ENCODE results near the gene GPLD1.
"Not testable (repeated sequence)": the region's sequence is repeated elsewhere in the genome, so short reads cannot be mapped to it uniquely, and the experiment has no call there.

Gene GPLD1

DNA sequence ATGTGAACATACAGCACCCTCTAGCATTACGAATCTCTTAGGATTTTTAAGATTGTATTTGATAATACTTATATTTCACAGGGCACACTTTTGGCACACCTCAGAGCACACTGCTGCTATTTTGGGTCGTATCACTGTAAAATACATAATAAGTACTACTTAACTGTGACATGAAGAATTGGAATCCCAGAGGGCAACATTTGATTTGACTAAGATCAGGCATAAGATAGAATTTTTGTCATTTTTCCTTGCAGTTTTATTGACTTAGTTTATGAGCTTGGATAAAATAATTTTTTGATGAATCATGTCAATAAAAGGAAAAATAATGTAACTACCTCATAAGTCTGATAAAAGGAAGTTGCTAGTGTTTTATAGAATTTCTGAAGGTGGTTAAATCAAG is 64.3 kb downstream of the GPLD1 start:
- no peak for DNase-seq

DNA sequence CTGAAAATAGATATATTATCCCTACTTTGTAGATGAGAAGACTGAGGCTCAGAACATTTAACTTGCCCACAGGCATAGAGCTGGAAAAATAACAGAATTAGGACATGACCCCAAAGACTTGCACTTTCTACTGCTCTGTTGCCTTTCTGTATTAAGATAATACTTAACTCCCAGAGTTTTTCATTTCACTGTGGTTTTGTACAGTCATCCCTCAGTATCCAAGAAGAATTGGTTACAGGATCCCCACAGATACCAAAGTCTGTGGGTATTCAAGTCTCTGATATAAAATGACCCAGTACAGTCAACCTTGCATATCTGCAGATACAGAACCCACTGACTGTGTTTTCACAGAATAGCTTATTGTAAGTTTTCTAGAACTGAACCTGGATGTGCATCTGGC is 69.9 kb downstream of the GPLD1 start:
- no peak for DNase-seq

DNA sequence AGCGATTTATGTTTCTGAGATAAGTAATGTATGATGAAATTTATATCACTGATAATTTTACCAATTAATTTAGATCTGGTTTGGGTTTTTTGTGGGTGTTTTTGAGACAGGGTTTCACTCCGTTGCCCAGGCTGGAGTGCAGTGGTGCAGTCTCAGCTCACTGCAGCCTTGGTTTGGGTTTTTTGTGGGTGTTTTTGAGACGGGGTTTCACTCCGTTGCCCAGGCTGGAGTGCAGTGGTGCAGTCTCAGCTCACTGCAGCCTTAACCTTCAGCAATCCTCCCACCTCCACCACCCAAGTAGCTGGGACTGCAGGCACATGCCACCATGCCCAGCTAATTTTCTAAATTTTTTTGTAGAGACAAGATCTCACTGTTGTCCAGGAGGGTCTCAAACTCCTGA is 73.6 kb downstream of the GPLD1 start:
- DNase-seq: no peak

DNA sequence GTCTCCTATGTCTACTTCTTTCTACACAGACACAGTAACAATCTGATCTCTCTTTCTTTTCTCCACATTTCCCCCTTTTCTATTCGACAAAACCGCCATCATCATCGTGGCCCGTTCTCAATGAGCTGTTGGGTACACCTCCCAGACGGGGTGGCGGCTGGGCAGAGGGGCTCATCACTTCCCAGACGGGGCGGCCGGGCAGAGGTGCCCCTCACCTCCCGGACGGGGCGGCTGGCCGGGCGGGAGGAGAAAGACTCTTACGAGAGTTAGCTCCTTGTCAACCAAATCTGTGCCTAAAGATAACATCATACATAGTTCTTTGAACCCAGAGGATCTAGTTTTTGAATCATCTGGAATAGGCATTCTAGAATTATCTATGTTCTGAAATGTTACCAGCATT is 74.8 kb downstream of the GPLD1 start:
- not testable (repeated sequence) for DNase-seq

DNA sequence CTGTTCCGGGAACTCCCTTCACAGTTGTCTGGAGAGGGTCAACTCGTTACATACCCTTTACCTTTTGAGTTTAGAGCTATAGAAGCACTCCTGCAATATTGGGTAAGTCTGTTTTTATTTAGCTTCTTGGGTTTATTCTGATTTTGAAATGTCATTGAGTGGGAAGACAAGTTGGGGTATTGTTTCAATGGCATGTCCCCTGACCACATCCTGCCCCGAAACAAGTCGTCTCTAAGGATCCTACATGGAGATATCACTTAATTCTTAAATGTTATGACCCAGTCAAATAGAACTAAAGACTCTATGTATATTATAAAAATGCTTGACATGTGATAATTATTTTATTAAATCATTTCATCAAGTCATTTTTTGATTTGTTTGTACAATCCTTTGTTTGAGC is 77.1 kb downstream of the GPLD1 start:
- DNase-seq: no peak

DNA sequence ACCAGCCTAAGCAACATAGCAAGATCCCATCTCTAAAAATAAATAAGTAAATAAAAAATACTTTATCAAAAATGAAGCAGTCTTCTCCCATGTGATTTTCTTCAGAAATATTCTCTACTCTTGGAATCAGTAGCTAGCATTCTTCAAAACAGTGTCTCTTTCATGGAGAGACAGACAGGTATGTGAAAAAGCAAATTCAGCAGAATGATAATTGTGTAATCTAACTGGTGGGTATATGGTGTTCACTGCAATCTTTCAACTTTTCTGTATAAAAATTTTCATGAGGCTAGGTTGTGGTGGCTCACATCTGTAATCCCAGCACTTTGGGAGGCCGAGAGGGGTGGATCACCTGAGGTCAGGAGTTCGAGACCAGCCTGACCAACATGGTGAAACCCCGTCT is 78.8 kb downstream of the GPLD1 start:
- DNase-seq: no peak

DNA sequence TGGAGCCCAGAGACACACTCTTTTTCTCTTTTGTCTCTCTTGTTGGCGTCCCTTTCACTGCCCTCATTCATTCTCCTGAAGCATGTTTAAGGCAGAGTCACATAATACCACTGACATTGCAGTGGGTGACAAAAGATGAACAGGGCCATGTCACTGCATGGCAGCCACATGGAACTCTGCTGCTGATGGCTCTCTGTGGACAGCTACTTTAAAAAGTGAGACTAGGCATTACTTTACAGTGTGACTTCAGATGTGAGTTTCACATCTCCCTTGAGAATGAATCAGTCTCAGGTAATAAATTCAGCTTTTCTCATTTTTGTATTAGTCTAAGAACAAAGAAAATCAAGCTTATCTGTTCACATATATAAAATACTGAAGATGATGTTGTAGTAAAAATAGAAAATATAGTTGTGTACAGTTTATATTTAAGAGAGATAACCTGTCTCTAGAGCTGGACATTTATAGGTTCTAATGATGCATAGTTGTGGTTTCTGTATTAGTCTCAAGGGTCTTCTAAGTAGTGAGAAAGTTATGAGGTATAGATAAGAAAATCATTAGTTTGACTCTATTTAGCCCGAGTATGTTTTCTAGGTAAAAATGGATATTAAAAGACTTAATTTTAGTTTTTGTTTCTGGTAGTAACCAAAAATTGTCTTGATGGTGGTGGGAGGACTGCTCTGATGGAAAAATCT is 80.5 kb downstream of the GPLD1 start:
- no peak for DNase-seq

DNA sequence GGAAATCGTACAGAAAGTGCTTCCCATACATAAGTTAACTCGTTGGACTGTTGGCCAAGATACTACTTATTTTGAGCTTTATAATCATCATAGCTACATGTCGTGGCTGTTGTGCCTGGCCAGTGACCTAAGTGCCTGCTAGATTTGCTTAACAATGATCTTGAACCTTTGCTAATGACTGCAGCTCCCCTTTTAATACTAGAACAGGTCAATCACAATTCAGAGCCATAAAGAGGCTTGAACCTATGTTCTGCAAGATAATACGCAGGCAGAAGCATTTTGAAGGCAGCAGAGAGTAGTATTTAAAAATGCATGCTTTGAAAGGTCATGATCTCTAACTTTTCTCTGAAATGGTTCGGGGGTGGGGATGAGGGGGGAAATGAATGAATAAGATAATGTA is 84.1 kb downstream of the GPLD1 start:
- DNase-seq: no peak

DNA sequence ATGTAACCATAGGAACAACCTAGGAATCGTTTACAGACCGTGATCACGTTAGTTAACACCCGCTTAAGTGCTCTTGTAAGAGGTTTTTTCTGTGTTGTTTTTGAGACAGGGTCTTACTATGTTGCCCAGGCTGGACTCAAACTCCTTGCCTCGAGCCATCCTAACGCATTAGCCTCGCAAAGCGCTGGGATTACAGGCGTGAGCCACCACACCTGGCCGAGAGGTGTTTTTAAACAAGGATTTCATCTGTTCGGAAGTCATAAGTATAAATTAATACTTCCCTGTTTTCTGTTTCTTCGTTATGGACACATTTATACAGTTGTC is 85.9 kb downstream of the GPLD1 start:
- DNase-seq: no peak

DNA sequence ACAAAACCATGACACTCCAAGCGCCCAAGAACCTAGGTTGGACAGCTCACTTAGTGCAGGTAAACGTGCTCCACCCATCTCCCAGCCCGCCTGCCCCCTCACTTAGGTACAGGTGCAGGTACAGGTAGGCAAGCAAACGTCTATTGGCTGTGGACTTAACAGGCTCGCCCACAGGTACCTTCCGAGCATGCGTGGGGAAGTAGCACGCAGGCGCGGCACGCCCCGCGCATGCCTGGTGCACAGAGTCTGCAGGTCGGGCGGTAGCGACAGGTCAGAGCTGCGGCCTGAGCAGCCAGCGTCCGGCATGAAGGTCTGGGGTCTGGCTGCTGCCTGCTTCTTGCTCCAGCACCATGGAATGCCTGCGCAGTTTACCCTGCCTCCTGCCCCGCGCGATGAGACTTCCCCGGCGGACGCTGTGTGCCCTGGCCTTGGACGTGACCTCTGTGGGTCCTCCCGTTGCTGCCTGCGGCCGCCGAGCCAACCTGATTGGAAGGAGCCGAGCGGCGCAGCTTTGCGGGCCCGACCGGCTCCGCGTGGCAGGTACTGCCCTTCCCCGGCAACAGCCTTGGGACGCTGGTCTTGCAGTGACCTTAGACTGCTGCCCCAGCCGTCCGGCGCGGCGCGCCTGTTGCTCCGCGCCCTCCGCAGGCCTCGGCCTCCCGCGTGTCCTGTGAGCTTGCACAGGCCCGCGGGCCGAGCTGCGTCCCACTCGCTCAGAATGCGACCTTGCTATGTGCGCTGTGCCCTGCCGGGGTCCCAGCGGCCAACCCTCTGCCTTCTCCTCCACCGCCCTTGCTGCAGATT is 86.5 kb downstream of the GPLD1 start, which contains the start of gene MRS2:
Gene MRS2 (plus strand): TSS at position 240 of the 804 bp plus-strand sequence. CDS start 111 bp downstream, at position 351.
- peak; percentile 24 to 93 (median 77) for DNase-seq

DNA sequence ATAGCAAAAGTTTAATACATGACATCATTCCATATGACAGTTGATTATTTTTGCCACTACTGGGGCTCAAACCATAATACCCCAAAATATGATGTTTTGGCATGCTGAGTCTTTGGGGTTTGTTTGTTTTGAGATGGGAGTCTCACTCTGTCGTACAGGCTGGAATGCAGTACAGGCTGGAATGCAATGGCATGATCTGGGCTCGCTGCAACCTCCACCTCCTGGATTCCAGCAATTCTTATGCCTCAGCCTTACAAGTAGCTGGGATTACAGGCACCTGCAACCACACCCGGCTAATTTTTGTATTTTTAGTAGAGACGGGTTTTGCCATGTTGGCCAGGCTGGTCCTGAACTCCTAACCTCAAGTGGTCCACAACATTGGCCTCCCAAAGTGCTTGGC is 87.9 kb downstream of the GPLD1 start:
- DNase-seq: no peak

DNA sequence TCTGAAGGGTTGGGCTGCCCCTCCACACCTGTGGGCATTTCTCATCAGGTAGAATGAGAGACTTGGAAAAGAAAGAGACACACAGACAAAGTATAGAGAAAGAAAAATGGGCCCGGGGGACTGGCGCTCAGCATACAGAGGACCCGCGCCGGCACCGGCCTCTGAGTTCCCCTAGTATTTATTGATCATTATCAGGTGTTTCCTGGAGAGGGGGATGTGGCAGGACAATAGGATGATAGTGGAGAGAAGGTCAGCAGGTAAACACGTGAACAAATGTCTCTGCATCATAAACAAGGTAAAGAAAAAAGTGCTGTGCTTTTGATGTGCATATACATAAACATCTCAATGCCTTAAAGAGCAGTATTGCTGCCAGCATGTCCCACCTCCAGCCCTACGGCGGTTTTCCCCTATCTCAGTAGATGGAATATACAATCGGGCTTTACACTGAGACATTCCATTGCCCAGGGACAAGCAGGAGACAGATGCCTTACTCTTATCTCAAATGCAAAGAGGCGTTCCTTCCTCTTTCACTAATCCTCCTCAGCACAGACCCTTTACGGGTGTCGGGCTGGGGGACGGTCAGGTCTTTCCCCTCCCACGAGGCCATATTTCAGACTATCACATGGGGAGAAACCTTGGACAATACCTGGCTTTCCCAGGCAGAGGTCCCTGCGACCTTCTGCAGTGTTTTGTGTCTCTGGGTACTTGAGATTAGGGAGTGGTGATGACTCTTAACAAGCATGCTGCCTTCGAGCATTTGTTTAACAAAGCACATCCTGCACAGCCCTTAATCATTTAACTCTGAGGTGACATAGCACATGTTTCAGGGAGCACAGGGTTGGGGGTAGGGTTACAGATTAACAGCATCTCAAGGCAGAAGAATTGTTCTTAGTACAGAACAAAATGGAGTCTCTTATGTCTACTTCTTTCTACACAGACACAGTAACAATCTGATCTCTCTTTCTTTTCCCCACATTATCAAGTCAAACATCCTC is 89.0 kb downstream of the GPLD1 start:
- DNase-seq: not testable (repeated sequence)

DNA sequence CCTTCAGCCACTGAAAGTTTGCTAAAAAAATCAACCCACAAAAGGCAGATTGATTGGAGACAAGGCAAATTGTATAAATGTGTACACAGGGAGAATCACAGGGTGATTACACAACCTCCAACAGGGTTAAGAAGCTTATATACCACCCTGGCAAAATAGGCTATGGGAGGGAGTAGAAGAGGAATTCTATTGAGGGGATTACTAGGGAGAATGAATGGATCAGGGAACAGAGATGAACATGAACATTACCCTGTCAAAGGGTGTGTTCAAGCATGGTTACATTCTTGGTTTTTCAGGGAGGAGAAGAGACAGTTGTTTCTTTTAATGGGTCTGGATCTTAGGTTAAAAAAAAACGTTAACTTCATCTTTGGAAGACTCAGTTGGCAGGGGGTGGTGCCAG is 91.7 kb downstream of the GPLD1 start:
- no peak for DNase-seq

DNA sequence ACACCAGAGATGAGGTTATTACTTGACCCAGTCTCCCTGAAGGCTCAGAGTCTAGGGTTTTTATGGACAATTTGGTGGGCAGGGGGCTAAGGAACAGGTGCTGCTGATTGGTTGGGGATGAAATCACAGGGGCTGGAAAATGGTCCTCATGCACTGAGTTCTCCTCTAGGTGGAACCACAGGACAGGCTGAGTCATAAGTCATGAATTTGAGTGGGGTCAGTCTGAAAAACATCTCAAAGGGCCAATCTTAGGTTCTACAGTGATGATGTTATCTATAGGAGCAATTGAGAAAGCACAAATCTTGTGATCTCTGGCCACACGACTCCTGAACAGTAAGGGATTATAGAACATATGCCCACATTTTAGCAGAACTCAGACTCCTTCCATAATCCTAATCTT is 92.6 kb downstream of the GPLD1 start:
- no peak for DNase-seq

DNA sequence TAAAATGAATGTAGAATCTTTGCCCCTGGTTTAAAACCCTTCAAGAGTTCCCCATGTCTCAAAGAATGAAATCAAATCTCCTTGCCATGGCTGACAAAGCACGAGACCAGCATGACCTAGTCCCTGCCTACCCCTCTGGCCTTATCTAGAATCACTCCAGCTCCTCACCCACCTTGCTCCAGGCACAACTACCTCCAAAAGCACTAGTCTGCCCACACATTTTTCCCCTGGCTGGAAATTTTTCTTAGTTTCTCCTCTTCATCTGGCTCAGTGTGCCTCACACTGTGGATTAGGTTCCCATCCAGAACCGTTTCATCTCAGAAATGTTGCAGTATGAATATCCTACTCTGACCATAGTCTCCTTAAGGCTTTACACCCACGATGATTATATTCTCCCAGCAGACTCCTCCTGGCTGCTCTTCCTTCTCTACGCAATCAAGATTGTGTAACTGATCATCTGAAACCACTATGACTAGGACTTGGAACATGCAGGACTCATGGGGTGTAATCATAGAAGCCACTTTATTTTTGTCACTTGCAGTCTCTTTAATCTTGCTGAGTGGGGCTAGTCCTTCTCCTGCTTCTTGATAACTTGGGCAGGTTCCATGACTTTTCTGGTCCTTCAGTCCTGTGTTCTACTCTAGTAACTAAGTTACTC is 94.5 kb downstream of the GPLD1 start:
- DNase-seq: no peak

DNA sequence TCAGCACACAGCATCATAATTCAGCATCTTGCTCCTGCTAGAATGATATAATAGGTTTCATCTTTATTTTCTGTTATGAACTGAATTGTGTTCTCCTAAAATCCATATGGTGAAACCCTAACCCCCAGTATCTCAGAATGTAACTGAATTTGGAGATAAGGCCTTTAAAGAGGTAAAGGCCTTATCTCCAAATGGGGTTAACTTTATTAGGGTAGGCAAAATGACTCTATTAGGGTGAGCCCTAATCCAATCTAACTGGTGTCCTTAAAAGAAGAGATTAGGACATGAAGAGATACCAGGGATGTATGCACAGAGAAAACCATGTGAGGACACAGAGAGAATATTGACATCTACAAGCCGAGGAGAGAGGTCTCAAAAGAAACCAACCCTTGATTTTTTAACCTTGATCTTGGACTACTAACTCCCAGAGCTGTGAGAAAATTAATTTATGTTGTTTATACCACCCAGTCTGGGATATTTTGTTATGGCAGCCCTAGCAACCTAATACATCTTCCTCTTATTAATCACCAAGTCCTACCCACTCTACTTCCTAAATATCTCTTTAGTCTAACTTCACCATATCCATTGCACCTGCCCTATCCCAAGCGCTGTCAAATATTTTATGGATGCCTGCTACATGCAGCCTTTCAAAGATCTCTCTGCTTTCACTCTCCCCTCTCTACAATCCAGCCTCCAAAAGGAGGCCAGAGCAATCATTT is 95.2 kb downstream of the GPLD1 start:
- DNase-seq: no peak

DNA sequence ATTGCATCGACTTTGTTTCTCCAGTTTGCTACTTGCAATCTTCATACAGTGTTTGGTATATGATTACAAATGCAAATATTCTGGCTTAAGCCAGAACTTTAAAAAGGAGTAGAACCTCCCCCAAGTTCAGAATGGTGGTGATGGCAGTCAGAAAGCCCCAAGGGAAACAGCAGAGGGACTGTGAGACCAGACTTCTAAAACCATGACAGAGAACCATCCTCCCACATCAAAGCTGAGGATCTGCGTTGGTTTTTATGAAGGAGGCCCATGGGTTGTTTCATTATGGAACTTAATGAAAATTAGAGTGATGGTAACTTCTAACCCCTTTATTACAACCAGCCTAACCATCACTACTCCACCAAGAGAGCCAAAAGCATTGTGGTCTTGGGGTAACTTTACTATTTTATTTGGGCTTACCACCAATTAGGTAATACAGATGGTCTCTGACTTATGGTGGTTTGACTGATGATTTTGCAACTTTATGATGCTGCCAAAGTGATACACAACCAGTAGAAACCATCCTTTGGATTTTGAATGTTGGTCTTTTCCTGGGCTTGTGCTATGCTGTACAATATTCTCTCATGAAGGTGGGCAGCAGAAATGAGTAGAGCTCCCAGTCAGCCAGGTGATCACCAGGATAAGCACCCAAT is 97.5 kb downstream of the GPLD1 start:
- no peak for DNase-seq

DNA sequence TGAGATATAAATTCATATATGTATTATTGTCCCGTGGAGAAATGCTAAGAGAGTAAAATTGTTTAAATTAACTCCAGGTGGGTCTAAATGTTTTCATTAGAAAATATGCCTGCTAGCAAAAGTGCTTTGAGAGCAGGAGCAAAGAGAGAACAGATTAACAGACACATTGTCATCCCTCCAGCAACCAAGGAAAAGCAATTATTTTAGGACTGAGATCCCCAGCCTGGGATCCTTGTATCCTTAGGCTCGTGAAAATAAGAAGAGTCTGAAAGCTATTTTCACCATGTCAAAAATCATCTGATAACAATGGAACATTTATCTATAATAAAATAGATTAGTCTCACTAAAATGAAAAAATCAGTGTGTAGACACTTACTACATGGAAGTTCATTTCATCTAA is 98.2 kb downstream of the GPLD1 start:
- DNase-seq: no peak

DNA sequence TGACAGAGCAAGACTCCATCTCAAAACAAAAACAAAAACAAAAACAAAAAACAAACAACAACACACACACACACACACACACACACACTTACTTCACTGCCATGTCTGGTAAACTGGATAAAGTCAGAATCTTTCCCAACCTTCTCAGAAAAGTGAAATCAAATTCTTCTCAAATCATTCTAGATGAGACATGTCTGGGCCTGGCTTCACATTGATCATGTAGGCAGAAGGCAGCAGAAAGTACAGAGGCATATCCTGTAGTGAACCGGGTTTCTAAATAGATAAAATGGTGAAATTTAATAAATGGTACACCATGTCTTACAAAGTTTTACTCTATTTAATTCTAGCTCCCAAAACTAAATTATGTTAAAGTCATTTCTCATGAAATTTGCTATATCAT is 101.6 kb downstream of the GPLD1 start:
- no peak for DNase-seq

Data from hypothalamus (tissue), 51 donors.